Upper lobe of right lung (tissue), 1 donor: ENCODE measurements around the gene BEX1. TPM values are rescaled to one million over a fixed set of nuclear protein-coding genes. Genes with fewer than 3 reads are reported as not detected.

Source experiments
- ATAC-seq: fragments of 200-7000 bp; cut with Tn5 transposase; one replicate; pipeline ENCODE4 v1.9.1; 2020; ENCODE audit warnings: mild to moderate bottlenecking, moderate library complexity
- DNase-seq: peaks from one replicate; pipeline ENCODE4 v3.0.0-alpha.2; 2020
- H3K27ac ChIP-seq: fragments of 200-600 bp; one replicate; pipeline ENCODE4 v1.8.0; 2022
- H3K27me3 ChIP-seq: fragments of 200-600 bp; one replicate; pipeline ENCODE4 v1.8.0; 2022; ENCODE audit warnings: mild to moderate bottlenecking
- H3K36me3 ChIP-seq: fragments of 200-600 bp; one replicate; pipeline ENCODE4 v1.8.0; 2022
- H3K4me1 ChIP-seq: fragments of 200-600 bp; one replicate; pipeline ENCODE4 v1.8.0; 2022
- H3K4me3 ChIP-seq: fragments of 200-600 bp; one replicate; pipeline ENCODE4 v1.8.0; 2022; ENCODE audit warnings: mild to moderate bottlenecking
- H3K9me3 ChIP-seq: fragments of 200-600 bp; one replicate; pipeline ENCODE4 v1.8.0; 2022
- CTCF ChIP-seq: fragments of 200-600 bp; IDR thresholded peaks from one replicate; pipeline ENCODE4 v1.8.0; 2022; ENCODE audit warnings: antibody characterized with exemption
- intact Hi-C: fragments of 100-400 bp; cut with DNase I; formaldehyde crosslinking; loops from one replicate; pipeline ENCODE4 v1.11.0; 2022
- total RNA-seq: library from RNA; stranded (reverse); fragmentation: NEBNext Ultra II Directional; extraction: Animal tissue kit (Norgen Biotek cat#: 25700); gene quantifications from one replicate; pipeline ENCODE4 v1.2.1, GENCODE V29; 2021
- donor health status: DM: no; HTN: yes; CAD: no; lungs with severe emphysema.

BEX1 gene
- total RNA-seq, 1 donor from 2014 or later, result 1.0 TPM

- Histone ChIP-seq H3K27me3 (no peaks in the 10 kb centered on the region), H3K9me3 (no peaks in the 10 kb centered on the region), H3K4me1 (no peaks in the 10 kb centered on the region), H3K27ac (no peak overlapping the region), H3K4me3 (no peak overlapping the region), H3K36me3 (no peaks in the 10 kb centered on the region)
- no peak for TF ChIP-seq CTCF
- DNase-seq, result no peak
- intact Hi-C loops, result no loop called here
- ATAC-seq, result no peak
Observed at GRCh38 chrX:103100484-103100883, 36.5 kb upstream of the BEX1 start.

- Histone ChIP-seq H3K4me1 (no peaks in the 10 kb centered on the region), H3K27me3 (no peaks in the 10 kb centered on the region), H3K4me3 (no peak overlapping the region), H3K36me3 (no peaks in the 10 kb centered on the region), H3K27ac (no peak overlapping the region), H3K9me3 (no peaks in the 10 kb centered on the region)
- TF ChIP-seq CTCF, result no peak
- intact Hi-C loops, result no loop called here
- no peak for ATAC-seq
- no peak for DNase-seq
Observed at GRCh38 chrX:103099691-103100090, 35.7 kb upstream of the BEX1 start.

- Histone ChIP-seq H3K36me3 (no peaks in the 10 kb centered on the region), H3K4me1 (no peaks in the 10 kb centered on the region), H3K4me3 (no peak overlapping the region), H3K27me3 (no peaks in the 10 kb centered on the region), H3K27ac (no peak overlapping the region), H3K9me3 (no peaks in the 10 kb centered on the region)
- no peak for DNase-seq
- TF ChIP-seq CTCF, result no peak
- ATAC-seq, result no peak
- intact Hi-C loops, result no loop called here
Observed at GRCh38 chrX:103098488-103098887, 34.5 kb upstream of the BEX1 start.

GRCh38 chrX:103092942-103093341 is 29.0 kb upstream of the BEX1 start, which contains the start of gene NXF3:
TSS of gene NXF3 (minus strand) at chrX:103093143. CDS start at chrX:103093023, 120 bp downstream.
- Histone ChIP-seq H3K4me3 (no peak within 1 kb of the TSS), H3K27me3 (no peaks in the 10 kb centered on the region), H3K9me3 (no peaks in the 10 kb centered on the region), H3K36me3 (no peaks in the 10 kb centered on the region), H3K27ac (no peak within 1 kb of the TSS), H3K4me1 (no peaks in the 10 kb centered on the region)
- peak; percentile 49 for ATAC-seq
- no peak for TF ChIP-seq CTCF
- intact Hi-C loops, result no loop called here
- DNase-seq, result no peak

GRCh38 chrX:103081051-103081450 is 17.1 kb upstream of the BEX1 start:
- Histone ChIP-seq H3K27ac (no peak overlapping the region), H3K4me3 (no peak overlapping the region), H3K27me3 (no peaks in the 10 kb centered on the region), H3K36me3 (no peaks in the 10 kb centered on the region), H3K9me3 (no peaks in the 10 kb centered on the region), H3K4me1 (no peaks in the 10 kb centered on the region)
- DNase-seq (no peak), ATAC-seq (no peak)
- intact Hi-C loops, result no loop called here
- TF ChIP-seq CTCF, result no peak

- DNase-seq (no peak), ATAC-seq (no peak)
- H3K36me3 ChIP-seq, result no peaks in the 10 kb centered on the region
- no peak overlapping the region for H3K27ac ChIP-seq
- H3K4me1 ChIP-seq, result no peaks in the 10 kb centered on the region
- intact Hi-C loops, result no loop called here
- no peak overlapping the region for H3K4me3 ChIP-seq
- no peaks in the 10 kb centered on the region for H3K9me3 ChIP-seq
- TF ChIP-seq CTCF, result no peak
- H3K27me3 ChIP-seq, result no peaks in the 10 kb centered on the region
Observed at GRCh38 chrX:103073467-103073866, 9.5 kb upstream of the BEX1 start.
